ENCODE results near the gene ACTMAP. TPM values are rescaled to one million over a fixed set of nuclear protein-coding genes. Genes with fewer than 3 reads are reported as not detected.

The ACTMAP gene
- total and polyA plus RNA-seq, 2 of the 13 experiments (the other 11 are each of a cell fraction or from before 2014, with no cell fraction given), result 2.2 to 7.9 TPM

DNA sequence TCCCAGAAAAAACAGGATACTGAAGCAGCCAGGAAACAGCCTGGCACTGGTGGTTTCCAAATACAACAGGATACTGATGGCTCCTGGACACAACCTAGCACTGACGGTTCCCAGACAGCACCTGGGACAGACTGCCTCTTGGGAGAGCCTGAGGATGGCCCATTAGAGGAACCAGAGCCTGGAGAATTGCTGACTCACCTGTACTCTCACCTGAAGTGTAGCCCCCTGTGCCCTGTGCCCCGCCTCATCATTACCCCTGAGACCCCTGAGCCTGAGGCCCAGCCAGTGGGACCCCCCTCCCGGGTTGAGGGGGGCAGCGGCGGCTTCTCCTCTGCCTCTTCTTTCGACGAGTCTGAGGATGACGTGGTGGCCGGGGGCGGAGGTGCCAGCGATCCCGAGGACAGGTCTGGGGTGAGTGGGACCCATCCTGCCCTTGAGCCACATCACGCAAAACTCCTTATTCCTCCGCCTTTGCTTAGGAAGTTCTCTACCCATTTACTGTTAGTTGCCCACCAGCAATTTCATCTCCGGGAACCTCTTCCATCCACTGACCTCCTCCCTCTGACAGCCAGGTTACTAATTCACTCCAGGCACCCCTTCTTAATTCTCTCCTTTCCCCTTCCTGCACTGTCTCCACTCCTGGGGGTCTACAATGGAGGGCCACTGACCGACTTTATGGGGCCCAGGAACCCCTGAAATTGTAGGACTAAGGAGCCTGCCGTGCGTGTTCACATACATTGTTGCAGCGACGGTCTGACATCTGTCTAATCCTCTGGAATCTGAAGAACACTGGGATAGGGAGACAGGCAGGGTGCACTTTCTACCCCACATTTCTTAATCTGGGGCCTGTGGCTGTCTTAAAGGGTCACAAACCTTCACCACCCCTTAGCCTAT, 32.1 kb downstream of the ACTMAP start (continued):
- no peak for TF ChIP-seq ZNF619 (CRISPR knock-in tag; IDR thresholded peaks at IDR 0.05)
- TF ChIP-seq HNRNPH1 (optimal IDR thresholded peaks at IDR 0.05; ENCODE audit: low read depth, low read length), result no peak
- TF ChIP-seq, protein P1, sequence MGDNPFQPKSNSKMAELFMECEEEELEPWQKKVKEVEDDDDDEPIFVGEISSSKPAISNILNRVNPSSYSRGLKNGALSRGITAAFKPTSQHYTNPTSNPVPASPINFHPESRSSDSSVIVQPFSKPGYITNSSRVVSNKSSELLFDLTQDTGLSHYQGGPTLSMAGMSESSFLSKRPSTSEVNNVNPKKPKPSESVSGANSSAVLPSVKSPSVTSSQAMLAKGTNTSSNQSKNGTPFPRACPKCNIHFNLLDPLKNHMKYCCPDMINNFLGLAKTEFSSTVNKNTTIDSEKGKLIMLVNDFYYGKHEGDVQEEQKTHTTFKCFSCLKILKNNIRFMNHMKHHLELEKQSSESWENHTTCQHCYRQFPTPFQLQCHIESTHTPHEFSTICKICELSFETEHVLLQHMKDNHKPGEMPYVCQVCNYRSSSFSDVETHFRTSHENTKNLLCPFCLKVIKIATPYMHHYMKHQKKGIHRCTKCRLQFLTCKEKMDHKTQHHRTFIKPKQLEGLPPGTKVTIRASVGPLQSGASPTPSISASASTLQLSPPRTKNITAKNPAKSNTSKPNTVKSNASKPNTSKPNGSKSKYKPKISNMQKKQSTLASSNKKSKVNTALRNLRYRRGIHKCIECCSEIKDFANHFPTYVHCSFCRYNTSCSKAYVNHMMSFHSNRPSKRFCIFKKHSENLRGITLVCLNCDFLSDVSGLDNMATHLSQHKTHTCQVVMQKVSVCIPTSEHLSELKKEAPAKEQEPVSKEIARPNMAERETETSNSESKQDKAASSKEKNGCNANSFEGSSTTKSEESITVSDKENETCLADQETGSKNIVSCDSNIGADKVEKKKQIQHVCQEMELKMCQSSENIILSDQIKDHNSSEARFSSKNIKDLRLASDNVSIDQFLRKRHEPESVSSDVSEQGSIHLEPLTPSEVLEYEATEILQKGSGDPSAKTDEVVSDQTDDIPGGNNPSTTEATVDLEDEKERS (CRISPR knock-in tag; IDR thresholded peaks at IDR 0.05), result no peak
- no peak for TF ChIP-seq ZNF30 (CRISPR knock-in tag; IDR thresholded peaks at IDR 0.05)
- no peak for TF ChIP-seq HNF4A (CRISPR knock-in tag; IDR thresholded peaks at IDR 0.05)
- TF ChIP-seq KLF6 (CRISPR knock-in tag; IDR thresholded peaks at IDR 0.05), result no peak
- TF ChIP-seq, protein P2, sequence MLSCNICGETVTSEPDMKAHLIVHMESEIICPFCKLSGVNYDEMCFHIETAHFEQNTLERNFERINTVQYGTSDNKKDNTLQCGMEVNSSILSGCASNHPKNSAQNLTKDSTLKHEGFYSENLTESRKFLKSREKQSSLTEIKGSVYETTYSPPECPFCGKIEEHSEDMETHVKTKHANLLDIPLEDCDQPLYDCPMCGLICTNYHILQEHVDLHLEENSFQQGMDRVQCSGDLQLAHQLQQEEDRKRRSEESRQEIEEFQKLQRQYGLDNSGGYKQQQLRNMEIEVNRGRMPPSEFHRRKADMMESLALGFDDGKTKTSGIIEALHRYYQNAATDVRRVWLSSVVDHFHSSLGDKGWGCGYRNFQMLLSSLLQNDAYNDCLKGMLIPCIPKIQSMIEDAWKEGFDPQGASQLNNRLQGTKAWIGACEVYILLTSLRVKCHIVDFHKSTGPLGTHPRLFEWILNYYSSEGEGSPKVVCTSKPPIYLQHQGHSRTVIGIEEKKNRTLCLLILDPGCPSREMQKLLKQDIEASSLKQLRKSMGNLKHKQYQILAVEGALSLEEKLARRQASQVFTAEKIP (CRISPR knock-in tag; IDR thresholded peaks at IDR 0.05; ENCODE audit: borderline replicate concordance), result no peak
- TF ChIP-seq, protein P3, sequence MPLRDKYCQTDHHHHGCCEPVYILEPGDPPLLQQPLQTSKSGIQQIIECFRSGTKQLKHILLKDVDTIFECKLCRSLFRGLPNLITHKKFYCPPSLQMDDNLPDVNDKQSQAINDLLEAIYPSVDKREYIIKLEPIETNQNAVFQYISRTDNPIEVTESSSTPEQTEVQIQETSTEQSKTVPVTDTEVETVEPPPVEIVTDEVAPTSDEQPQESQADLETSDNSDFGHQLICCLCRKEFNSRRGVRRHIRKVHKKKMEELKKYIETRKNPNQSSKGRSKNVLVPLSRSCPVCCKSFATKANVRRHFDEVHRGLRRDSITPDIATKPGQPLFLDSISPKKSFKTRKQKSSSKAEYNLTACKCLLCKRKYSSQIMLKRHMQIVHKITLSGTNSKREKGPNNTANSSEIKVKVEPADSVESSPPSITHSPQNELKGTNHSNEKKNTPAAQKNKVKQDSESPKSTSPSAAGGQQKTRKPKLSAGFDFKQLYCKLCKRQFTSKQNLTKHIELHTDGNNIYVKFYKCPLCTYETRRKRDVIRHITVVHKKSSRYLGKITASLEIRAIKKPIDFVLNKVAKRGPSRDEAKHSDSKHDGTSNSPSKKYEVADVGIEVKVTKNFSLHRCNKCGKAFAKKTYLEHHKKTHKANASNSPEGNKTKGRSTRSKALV (CRISPR knock-in tag; IDR thresholded peaks at IDR 0.05), result 0 out of 2 replicates have a peak, but pooled peaks have one; percentile 20
- 0 out of 2 replicates have a peak, but pooled peaks have one; percentile 27 for TF ChIP-seq ZNF264 (CRISPR knock-in tag; IDR thresholded peaks at IDR 0.05)
- 0 out of 2 replicates have a peak, but pooled peaks have one; percentile 3 for TF ChIP-seq ESRRA (CRISPR knock-in tag; IDR thresholded peaks at IDR 0.05; ENCODE audit: low read depth)
- no peak for TF ChIP-seq ATM (IDR thresholded peaks at IDR 0.05; ENCODE audit: borderline replicate concordance)
- no peak for TF ChIP-seq IKZF4 (CRISPR knock-in tag; IDR thresholded peaks at IDR 0.05; ENCODE audit: borderline replicate concordance, low read depth, not compliant biosample characterization)
- TF ChIP-seq ZNF775 (CRISPR knock-in tag; IDR thresholded peaks at IDR 0.05; ENCODE audit: borderline replicate concordance), result no peak
- no peak for TF ChIP-seq ELF1 (CRISPR knock-in tag; IDR thresholded peaks at IDR 0.05)
- peak; percentile 53; the same call in 1 of the 2 replicates for TF ChIP-seq MAFF (IDR thresholded peaks at IDR 0.05; ENCODE audit: low read depth, low read length)
- TF ChIP-seq RCOR2 (CRISPR knock-in tag; IDR thresholded peaks at IDR 0.05), result no peak
- TF ChIP-seq KLF15 (CRISPR knock-in tag; IDR thresholded peaks at IDR 0.05; ENCODE audit: borderline replicate concordance), result no peak
- TF ChIP-seq ZNF746 (CRISPR knock-in tag; IDR thresholded peaks at IDR 0.05), result no peak
- TF ChIP-seq, protein P4, sequence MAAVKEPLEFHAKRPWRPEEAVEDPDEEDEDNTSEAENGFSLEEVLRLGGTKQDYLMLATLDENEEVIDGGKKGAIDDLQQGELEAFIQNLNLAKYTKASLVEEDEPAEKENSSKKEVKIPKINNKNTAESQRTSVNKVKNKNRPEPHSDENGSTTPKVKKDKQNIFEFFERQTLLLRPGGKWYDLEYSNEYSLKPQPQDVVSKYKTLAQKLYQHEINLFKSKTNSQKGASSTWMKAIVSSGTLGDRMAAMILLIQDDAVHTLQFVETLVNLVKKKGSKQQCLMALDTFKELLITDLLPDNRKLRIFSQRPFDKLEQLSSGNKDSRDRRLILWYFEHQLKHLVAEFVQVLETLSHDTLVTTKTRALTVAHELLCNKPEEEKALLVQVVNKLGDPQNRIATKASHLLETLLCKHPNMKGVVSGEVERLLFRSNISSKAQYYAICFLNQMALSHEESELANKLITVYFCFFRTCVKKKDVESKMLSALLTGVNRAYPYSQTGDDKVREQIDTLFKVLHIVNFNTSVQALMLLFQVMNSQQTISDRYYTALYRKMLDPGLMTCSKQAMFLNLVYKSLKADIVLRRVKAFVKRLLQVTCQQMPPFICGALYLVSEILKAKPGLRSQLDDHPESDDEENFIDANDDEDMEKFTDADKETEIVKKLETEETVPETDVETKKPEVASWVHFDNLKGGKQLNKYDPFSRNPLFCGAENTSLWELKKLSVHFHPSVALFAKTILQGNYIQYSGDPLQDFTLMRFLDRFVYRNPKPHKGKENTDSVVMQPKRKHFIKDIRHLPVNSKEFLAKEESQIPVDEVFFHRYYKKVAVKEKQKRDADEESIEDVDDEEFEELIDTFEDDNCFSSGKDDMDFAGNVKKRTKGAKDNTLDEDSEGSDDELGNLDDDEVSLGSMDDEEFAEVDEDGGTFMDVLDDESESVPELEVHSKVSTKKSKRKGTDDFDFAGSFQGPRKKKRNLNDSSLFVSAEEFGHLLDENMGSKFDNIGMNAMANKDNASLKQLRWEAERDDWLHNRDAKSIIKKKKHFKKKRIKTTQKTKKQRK (IDR thresholded peaks at IDR 0.05; ENCODE audit: low read length), result no peak
